GM21717 (cell line): ENCODE measurements around the gene TNNT1.

Experiments used
- ATAC-seq: cut with Tn5 transposase; IDR thresholded peaks from one replicate; pipeline ENCODE4 v1.9.1; 2021; ENCODE audit warnings: mild to moderate bottlenecking, moderate library complexity; ENCODE audit not compliant: unreplicated experiment

Gene TNNT1

DNA sequence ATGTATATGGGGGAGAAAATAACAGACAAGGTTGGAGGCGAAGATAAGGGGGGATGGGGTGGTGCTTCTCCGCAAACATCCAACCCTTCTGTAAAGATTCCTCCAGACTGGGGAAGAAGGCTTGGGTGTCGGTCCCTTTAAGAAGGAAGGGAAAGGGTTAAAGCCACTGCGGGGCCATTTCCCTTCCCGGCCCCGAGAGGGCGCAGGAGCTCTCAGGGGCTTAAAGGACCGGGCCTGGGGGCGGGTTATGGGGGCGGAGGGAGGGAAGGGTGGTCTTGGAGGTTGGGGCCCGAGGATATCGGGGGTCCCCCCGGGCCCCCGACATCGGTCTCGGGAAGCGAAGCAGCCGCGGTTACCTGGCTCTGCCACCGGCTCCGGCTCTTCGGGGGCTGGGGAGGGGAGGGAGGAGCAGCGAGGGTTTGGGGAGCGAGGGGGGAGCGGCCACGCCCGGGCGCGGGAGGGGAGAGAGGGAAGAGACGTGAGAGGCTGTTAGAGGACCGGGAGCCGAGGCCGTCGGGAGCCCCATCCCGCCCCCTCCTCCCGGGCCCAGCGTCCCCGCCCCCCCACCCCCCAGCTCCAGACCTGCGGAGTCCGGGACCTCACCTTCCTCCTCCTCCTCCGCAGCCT, 2.8 kb downstream of the TNNT1 start:
- no peak for ATAC-seq

DNA sequence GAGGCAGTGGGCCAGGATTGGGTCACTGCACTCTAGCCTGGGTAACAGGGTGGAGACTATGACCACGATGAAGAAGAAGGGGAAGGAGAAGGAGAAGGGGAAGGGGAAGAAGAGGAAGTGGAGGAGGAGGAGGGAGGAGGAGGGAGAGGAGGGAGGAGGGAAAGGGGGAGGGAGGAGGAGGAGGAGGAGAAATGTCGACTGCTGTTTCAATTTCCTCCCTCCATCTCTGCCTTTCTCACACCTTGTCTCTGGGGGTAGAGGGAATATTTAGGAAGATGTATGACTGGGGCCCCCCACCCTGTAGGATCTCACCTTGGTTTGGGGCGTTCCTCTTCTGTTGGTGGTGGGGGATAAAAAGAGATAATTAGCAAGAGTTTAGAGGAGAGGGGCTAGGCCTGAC, 3.8 kb downstream of the TNNT1 start:
- no peak for ATAC-seq

DNA sequence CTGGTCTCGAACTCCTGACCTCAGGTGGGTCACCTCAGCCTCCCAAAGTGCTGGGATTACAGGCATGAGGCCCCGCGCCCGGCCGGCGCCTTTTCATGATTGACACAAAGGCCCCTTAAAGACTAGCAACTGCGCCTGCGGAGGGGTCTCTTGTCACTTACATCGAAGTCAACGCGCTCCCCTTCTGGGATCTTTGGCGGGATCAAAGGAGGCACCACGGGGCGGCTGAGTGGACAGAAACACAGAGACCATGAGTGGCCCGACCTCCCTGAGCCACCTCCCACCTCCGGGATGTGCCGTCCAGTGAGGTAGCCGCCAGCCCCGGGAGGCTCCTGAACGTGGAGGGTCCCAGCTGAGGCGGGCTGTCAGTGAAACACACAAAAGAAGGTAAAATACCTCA, 7.3 kb downstream of the TNNT1 start:
- ATAC-seq, result no peak

DNA sequence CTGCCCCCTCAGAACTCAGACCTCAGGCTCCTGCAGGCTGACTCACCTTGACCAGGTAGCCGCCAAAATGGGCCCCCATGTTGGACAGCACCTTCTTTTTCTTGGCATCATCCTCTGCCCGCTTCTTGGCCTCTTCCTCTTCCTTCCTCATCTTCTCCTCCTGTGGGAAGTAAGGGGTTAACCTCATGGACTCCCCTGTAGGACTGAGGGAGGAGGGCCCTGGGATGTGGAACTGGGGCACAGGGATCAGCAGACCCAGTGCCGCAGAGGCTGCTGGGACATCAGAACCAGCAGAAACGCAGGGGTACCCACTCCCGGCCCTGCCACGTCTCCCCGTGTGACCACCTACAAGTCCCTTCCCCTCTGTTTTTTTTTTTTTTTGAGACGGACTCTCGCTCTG, 11.1 kb downstream of the TNNT1 start:
- ATAC-seq, result no peak

DNA sequence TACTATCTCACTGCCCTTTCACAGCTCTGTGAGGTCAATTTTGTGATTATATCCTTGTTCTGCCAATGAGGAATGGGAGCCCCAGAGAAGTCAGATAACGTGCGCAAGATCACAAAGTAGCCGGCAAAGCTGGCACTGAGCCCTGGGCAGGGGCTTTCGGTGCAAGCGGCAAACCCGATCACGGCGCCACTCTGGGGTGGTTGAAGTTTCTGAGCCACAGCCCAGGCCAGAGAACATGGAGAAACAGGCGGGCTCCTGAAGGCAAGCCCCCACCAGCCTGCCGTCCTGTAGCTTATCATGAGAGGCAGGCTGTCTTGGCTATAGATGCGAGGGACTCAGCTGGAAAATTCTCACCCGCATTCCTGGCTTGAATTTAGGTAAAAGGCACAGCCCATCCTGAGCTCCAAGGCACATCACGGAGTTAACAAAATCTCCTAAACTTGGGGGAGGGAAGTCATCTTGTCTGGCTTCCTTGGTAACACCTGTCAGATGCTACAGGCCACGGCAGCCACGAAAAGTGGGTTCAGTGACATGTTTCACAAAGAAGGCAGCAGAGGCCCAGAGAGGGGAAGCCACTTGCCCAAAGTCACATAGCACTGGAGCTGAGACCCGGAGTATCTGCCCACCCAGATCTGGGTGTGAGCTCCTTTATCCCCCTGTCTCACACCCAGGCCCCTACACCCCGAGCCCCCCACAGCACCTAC, 12.5 kb downstream of the TNNT1 start:
- no peak for ATAC-seq

DNA sequence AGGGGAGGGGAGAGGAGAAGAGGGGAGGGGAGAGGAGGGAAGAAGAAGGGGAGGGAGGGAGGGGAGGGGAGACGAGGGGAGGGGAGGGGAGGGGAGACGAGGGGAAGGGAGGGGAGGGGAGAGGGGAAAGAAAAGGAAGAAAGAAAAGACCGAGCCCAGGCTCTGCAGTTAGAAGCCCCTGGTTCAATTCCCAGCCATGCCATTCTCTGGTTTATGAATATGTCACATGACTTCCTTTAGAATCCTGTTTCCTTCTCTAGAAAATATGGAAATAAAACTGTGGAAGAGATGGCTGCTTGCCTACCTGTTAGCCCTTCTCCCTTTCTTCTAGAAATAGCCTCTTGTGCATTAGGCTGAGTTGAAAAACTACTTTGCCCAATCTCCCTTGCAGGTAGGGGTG, 14.3 kb downstream of the TNNT1 start:
- no peak for ATAC-seq

DNA sequence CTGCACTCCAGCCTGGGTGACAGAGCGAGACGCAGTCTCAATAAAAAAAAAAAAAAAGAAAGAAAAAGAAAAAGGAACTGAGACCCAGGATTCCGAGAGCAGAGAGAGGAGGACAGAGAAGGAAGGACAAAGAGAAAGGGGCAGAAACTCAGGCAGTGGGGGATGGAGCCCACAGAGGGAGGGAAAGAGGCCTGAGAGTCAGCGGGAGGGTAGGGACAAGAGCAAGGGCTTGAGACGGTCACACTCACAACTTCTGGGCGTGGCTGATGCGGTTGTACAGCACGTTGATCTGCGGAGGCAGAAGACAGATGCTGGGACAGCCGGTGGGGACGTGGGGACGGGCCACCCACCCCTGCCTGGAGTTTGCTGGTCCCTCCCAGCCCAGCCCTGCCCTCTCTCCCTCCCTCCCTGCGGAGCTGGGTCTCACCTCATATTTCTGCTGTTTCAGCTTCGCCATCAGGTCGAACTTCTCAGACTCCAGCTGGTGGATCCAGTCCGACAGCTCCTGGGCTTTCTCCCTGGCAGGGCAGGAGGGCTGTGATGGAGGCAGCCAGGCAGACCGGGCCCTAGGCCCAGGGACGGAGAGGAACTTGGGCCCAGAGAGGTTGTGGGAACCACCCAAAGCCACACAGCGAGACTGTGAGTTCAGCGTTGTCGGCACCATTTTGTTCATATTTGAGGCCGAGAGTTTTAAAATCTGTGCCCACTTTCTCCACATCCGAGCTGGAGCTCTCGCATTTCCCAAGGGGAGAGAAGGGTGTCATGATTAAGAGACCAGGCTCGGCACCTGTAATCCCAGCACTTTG, 15.2 kb downstream of the TNNT1 start:
- no peak for ATAC-seq

DNA sequence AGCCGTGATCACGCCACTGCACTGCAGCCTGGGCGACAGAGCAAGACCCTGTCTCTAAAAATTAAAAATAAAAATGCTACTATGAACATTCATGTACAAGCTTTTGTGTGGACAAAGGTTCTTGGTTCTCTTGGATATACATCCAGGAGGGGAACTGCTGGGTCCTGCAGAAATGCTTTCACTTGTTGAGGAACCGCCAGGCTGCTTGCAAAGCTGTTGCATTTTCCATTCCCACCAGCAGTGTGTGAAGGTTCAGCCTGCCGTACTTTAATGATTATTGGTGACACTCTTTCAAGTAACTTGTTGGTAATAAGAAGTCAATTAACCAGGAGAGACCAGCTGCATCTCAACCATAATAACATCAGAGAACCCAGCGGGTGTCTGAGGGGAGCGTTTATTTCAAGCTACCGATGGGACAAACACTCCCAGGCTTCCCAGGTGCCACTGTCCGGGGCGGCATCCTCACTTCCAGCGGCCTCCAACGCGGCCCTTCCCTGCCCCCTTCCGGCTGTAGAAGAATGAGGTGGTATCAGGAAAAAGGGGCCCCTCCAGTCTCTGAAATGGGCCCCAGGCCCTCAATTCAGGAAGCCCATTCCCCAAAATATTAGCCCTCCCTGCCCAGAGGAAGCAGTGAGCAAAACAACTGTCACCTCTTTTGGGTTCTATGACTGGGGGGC, 16.4 kb downstream of the TNNT1 start:
- no peak for ATAC-seq

DNA sequence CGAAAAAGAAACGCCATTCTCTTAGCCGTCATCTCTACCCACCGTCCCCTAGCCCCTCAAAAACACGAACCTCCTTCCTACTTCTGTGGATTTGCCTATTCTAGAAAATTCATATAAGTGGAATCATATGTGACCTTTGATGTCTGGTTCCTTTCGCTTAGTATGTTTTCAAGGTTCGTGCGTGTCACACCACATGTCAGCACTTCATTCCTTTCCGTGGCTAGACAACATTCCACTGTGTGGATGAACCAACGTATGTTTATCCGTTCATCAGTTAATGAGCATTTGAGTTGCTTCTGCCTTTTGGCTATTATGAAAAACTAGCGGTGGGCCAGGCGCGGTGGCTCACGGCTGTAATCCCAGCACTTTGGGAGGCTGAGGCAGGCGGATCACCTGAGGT, 17.6 kb downstream of the TNNT1 start:
- ATAC-seq, result no peak

DNA sequence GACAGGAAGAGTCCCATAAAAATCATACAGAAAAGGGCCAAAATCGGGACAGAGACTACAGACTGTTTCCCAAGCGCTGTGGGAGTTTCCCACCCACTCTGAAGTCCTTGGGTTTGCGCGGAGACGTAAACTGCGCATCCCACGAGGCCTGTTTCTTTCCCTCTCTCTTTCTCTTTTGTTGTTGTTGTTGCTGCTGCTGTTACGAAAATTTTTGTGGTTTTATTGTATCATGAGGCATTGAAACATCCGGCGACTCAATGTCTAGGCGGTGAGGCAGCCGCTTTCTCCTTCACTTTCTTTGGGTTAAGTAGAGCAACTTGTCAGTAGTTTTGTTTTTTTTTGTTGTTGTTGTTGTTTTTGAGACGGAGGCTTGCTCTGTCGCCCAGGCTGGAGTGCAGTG, 30.0 kb downstream of the TNNT1 start:
- ATAC-seq, result no peak

DNA sequence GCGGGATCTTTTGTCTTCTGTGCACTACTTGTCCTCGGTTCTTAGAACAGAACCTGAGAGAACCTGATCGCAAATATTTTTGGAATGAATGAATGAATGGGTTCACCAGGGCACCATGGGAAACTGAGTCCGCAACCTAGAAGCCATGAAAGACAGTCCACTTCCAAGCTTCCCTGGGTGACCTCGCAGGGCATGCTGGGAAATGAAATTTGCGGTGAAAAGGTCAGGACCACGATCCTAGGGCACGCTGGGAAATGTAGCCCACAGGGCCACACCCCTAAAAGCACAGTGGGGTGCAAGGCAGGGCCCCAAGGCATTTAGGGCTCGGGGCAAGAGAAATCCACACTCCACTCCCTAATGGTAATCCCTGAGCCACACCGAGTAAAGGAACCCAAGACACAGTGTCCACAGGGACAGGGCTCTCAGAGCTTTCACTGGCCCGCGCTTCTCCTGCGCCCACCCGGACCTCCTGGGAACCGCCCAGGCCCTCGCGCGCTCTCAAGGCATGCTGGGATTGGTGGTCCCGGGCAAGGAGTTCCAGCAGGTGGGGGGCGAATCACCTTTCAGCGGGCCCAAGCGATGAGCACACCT, 30.5 kb downstream of the TNNT1 start:
- no peak for ATAC-seq

DNA sequence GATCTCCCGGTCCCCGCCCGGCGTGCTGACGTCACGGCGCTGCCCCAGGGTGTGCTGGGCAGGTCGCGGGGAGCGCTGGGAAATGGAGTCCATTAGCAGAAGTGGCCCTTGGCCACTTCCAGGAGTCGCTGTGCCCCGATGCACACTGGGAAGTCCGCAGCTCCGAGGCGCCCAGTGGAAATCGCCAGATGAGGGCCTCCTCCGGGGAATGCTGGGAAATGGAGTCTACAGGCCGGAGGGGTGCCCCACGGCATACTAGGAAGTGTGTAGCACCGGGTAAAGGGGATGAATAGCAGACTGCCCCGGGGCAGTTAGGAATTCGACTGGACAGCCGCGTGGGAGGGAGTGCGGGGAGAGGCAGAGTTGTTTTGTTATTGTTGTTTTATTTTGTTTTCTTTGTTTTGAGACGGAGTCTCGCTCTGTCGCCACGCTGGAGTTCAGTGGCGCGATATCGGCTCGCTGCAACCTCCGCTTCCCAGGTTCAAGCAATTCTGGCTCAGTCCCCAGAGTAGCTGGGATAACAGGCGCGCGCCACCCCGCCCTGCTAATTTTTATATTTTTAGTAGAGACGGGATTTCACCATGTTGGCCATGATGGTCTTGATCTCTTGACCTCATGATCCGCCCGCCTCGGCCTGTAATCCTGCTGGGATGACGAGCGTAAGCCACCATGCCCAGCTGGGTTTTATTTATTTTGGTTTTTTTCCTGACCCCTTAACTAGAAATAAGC, 31.2 kb downstream of the TNNT1 start:
- ATAC-seq, result peak; percentile 76

DNA sequence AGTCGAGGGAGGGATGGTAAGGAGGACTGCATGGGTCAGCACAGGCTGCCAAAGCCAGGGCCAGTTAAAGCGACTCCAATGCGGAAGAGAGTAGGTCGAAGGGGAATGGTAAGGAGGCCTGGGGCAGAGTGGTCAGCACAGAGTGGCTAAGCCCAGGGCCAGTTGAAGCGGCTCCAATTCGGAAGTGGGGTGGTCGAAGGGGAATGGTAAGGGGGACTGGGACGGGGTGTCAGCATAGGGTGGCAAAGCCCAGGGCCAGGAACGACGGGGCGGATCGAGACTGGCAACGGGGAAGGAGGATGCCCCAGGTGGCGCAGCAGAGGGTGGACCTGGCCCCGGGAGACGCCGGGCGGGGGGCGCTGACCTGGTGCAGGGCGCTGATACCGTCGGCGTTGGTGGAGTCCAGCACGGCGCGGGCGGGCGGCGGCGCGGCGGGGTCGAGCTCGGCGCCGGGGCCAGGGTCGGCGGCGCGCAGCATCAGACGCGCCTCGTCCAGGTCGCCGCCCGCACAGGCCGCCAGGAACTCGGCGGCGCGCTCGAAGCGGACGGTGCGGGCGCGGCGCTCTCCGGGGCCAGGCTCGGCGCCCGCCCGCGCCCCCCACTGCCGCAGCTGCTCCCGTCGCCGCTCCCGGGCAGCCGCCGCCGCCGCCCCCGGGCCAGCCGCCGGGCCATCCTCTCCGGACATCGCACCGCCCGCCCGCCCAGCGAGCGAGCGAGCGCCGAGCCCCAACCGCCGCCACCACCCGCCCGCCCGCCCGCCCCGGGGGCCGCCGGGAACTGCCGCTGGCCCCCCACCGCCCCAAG, 31.9 kb downstream of the TNNT1 start, which contains the start of gene PPP1R12C:
Gene PPP1R12C (minus strand): TSS at position 779 of the 804 bp plus-strand sequence. CDS start 94 bp downstream, at position 685.
- ATAC-seq, result peak; percentile 2

DNA sequence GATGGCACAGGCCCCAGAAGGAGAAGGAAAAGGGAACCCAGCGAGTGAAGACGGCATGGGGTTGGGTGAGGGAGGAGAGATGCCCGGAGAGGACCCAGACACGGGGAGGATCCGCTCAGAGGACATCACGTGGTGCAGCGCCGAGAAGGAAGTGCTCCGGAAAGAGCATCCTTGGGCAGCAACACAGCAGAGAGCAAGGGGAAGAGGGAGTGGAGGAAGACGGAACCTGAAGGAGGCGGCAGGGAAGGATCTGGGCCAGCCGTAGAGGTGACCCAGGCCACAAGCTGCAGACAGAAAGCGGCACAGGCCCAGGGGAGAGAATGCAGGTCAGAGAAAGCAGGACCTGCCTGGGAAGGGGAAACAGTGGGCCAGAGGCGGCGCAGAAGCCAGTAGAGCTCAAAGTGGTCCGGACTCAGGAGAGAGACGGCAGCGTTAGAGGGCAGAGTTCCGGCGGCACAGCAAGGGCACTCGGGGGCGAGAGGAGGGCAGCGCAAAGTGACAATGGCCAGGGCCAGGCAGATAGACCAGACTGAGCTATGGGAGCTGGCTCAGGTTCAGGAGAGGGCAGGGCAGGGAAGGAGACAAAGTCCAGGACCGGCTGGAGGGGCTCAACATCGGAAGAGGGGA, 32.7 kb downstream of the TNNT1 start:
- no peak for ATAC-seq

DNA sequence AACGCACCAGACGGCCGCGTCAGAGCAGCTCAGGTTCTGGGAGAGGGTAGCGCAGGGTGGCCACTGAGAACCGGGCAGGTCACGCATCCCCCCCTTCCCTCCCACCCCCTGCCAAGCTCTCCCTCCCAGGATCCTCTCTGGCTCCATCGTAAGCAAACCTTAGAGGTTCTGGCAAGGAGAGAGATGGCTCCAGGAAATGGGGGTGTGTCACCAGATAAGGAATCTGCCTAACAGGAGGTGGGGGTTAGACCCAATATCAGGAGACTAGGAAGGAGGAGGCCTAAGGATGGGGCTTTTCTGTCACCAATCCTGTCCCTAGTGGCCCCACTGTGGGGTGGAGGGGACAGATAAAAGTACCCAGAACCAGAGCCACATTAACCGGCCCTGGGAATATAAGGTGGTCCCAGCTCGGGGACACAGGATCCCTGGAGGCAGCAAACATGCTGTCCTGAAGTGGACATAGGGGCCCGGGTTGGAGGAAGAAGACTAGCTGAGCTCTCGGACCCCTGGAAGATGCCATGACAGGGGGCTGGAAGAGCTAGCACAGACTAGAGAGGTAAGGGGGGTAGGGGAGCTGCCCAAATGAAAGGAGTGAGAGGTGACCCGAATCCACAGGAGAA, 33.5 kb downstream of the TNNT1 start:
- ATAC-seq, result no peak

DNA sequence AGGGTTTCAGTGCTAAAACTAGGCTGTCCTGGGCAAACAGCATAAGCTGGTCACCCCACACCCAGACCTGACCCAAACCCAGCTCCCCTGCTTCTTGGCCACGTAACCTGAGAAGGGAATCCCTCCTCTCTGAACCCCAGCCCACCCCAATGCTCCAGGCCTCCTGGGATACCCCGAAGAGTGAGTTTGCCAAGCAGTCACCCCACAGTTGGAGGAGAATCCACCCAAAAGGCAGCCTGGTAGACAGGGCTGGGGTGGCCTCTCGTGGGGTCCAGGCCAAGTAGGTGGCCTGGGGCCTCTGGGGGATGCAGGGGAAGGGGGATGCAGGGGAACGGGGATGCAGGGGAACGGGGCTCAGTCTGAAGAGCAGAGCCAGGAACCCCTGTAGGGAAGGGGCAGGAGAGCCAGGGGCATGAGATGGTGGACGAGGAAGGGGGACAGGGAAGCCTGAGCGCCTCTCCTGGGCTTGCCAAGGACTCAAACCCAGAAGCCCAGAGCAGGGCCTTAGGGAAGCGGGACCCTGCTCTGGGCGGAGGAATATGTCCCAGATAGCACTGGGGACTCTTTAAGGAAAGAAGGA, 34.4 kb downstream of the TNNT1 start:
- ATAC-seq, result no peak

DNA sequence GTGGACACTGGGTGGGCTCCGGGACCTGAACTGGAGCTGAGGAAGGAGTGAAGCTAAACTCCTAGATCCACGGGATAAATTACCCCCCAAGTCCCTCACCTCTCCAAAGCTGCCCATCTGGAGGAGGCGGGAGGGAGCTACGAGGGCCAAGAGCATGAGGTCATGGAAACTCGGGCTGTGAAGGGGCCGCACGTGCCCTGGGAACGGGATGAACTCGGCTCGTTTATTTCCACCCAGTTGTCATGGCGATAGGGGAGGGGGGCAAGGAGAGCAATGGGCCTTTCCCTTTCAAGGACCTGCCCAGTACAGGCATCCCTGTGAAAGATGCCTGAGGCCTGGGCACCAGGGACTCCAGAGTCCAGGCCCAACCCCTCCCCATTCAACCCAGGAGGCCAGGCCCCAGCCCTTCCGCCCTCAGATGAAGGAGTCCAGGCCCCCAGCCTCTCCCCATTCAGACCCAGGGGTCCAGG, 35.4 kb downstream of the TNNT1 start:
- no peak for ATAC-seq
